Measurements from ENCODE around the gene KCNT1.

DNA sequence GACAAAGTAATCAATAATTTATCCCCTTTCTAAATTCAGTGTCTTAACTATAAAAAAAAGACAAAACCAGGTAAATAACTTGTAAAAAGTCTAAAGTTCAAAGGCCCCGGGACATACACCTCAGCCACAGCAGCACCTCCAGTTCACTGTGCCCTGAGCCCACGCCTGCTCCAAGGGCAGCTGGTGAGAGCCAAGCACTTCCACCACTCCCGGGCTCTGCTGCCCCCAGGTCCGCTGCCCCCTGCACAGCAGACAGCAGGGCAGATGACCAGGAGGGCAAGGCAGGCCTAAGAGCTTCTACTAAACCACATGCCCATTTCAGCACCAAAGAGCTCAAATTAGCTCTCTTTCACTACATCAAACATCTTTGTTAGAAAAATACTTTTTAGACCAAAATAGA lies 113.4 kb downstream of the KCNT1 start:
- TF ChIP-seq, protein P1, sequence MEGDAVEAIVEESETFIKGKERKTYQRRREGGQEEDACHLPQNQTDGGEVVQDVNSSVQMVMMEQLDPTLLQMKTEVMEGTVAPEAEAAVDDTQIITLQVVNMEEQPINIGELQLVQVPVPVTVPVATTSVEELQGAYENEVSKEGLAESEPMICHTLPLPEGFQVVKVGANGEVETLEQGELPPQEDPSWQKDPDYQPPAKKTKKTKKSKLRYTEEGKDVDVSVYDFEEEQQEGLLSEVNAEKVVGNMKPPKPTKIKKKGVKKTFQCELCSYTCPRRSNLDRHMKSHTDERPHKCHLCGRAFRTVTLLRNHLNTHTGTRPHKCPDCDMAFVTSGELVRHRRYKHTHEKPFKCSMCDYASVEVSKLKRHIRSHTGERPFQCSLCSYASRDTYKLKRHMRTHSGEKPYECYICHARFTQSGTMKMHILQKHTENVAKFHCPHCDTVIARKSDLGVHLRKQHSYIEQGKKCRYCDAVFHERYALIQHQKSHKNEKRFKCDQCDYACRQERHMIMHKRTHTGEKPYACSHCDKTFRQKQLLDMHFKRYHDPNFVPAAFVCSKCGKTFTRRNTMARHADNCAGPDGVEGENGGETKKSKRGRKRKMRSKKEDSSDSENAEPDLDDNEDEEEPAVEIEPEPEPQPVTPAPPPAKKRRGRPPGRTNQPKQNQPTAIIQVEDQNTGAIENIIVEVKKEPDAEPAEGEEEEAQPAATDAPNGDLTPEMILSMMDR (IDR thresholded peaks at IDR 0.05) = no peak
- no peak for TF ChIP-seq POLR2A (IDR thresholded peaks at IDR 0.05)
